ENCODE data around the gene ZNF629. TPM values are rescaled to one million over a fixed set of nuclear protein-coding genes. Genes with fewer than 3 reads are reported as not detected.

The ZNF629 gene
- total RNA-seq (2013): 5.4 TPM
- polyA plus RNA-seq (1 to 10 TPM in 1 of 3 donors, under 1 TPM in 2; 0.27 to 2.0 (median 0.73) TPM), polyA minus RNA-seq (4.4 and 6.7 TPM in 2 replicates), total RNA-seq (5.8 to 28.4 (median 8.8) reads per million in 11 experiments)

DNA sequence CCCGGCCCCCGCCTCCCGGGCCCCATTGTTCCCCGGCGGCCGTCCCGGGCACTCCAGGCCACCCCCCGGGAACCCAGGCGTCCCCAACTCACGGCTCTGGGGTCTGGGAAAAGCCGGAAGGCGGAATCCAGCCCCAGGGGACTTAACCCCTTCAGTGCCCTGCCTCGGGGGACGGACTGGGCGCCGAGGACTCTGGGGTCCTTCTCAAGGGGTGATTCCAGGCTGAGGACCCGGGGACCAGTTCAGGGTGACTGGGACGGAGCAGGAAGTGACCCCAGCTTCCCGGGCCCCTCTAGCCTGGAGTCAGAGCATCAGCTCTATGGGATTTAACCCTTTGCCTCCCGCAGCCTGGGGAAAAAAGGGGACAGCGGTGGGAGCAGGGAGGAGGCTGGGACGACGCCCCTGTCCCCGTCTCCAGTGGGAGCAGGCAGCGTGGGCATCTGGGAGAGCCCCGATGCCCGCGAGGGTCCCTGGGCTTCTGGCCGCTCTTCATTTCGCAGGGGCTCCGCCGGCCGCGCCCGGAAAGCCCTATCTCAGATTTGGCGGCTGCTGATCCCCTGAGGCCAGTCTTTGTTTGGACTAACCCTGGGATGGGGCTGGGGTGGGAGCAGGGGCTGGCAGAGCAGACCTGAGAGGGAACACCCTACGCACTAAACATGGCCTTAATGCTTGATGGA, at the start of gene ZNF629:
Gene ZNF629, minus strand, starts transcription at position 270 of the 677 bp plus-strand sequence. CDS start 2,723 bp downstream, outside the sequence.
- Mint-ChIP-seq H3K36me3 (peaks cover 14 to 26% of the 10 kb centered on the region in 2 donors), H3K4me1 (peaks cover 28% of the 10 kb centered on the region), H3K9me3 (peaks cover 0 to 2% (median 0%) of the 10 kb centered on the region in 7 donors), H3K27me3 (ENCODE audit: low read depth in 3 of 3) (peaks cover 0 to 8% (median 4%) of the 10 kb centered on the region in 3 donors), H3K4me3 (peak within 1 kb of the TSS; percentile 91 to 92), H3K27ac (peak within 1 kb of the TSS in 4 of 7 donors; percentile 2 to 77 (median 32))
- Histone ChIP-seq H3K4me2 (replicated peaks; ENCODE audit: extremely low read depth, low read length, poor library complexity, severe bottlenecking) (peak within 1 kb of the TSS; percentile 99), H3K4me1 (ENCODE audit: control insufficient read depth in 1 of 2, insufficient read depth in 2 of 2, low read length in 2 of 2) (peaks cover 15 to 19% of the 10 kb centered on the region in 2 donors), H2AFZ (ENCODE audit: insufficient read depth, low read depth, low read length, poor library complexity, severe bottlenecking) (peak within 1 kb of the TSS; percentile 98), H3K9me3 (replicated peaks in 1 of 2; ENCODE audit: control insufficient read depth in 1 of 2, insufficient read depth in 1 of 2, low read length in 2 of 2) (no peaks in the 10 kb centered on the region), H4K20me1 (ENCODE audit: insufficient read depth, low read length) (no peaks in the 10 kb centered on the region), H3K27me3 (ENCODE audit: control insufficient read depth in 2 of 2, insufficient read depth in 2 of 2, low read length in 2 of 2) (no peaks in the 10 kb centered on the region), H3K27ac (ENCODE audit: low read depth in 1 of 2, low read length in 2 of 2) (peak within 1 kb of the TSS; percentile 29 to 67), H3K9ac (ENCODE audit: insufficient read depth, low read length, poor library complexity, severe bottlenecking) (peak within 1 kb of the TSS; percentile 76), H3K36me3 (replicated peaks in 1 of 2; ENCODE audit: control insufficient read depth in 1 of 2, insufficient read depth in 2 of 2, low read length in 2 of 2) (peaks cover 17 to 22% of the 10 kb centered on the region in 2 donors), H3K4me3 (replicated peaks in 1 of 3; ENCODE audit: low read depth in 2 of 3, low read length in 3 of 3) (peak within 1 kb of the TSS; percentile 94 to 99 (median 94)), H3K79me2 (ENCODE audit: insufficient read depth, low read length) (peaks cover 24% of the 10 kb centered on the region)
- intact Hi-C loops (cut with micrococcal nuclease): loop anchor here in 1 of 2 donors (2.0 kb wide), 1 partner anchor 20 kb away; no protein-coding TSS in a partner anchor
- peak; percentile 36 to 38 (median 37) for DNase-seq
- TF ChIP-seq CTCF (IDR thresholded peaks at IDR 0.05): no peak
- under 1% methylated on average over 31 of the region's 37 CpGs for WGBS (ENCODE audit: insufficient coverage)

DNA sequence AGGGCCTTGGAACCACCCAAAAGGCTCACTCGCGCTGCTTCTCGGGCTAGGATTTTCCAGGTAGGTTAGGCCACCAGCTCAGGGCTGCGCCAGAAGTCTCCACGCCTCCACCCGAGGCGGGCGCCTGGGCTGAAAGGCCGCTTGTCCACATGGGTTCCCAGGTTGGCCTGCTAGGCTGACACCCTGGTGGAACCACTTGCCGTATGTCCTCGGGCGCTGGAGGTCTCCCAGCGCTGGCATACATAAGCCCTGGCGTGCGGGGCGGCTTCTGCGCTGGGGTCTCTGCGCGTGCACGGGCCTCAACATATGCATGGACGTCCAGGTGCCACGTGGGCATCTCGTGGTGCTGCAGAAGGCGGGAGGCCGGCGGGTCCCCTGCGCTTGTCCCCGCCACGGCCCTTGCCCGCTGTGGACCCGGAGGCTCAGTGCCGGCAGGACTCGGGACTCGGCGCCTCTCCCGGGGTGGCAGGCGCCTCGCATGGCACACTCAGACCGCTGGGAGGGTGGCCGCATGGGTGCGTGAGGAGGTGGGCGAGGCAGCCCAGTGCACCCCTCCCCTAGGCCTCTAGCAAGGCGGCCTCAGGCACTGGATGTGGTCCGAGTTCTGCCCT, 47.2 kb upstream of the ZNF629 start:
- intact Hi-C loops (cut with micrococcal nuclease): no loop called here

More for the DNA sequence above, 47.2 kb upstream of the ZNF629 start:
- no peak for DNase-seq
- no peak overlapping the region for H3K4me2 ChIP-seq (replicated peaks; ENCODE audit: extremely low read depth, low read length, poor library complexity, severe bottlenecking)
- no peak for TF ChIP-seq CTCF (IDR thresholded peaks at IDR 0.05)
- no peaks in the 10 kb centered on the region for H3K27me3 ChIP-seq (ENCODE audit: control insufficient read depth in 2 of 2, insufficient read depth in 2 of 2, low read length in 2 of 2)
- H3K4me1 ChIP-seq (ENCODE audit: control insufficient read depth in 1 of 2, insufficient read depth in 2 of 2, low read length in 2 of 2): no peaks in the 10 kb centered on the region
- Mint-ChIP-seq H3K27me3 (ENCODE audit: low read depth in 3 of 3) (peaks cover 0 to 6% (median 0%) of the 10 kb centered on the region in 3 donors), H3K9me3 (no peaks in the 10 kb centered on the region), H3K4me3 (no peak overlapping the region), H3K27ac (no peak overlapping the region), H3K36me3 (no peaks in the 10 kb centered on the region), H3K4me1 (no peaks in the 10 kb centered on the region)
- no peaks in the 10 kb centered on the region for H3K9me3 ChIP-seq (replicated peaks in 1 of 2; ENCODE audit: control insufficient read depth in 1 of 2, insufficient read depth in 1 of 2, low read length in 2 of 2)
- no peak overlapping the region for H3K27ac ChIP-seq (ENCODE audit: low read depth in 1 of 2, low read length in 2 of 2)
- H4K20me1 ChIP-seq (ENCODE audit: insufficient read depth, low read length): no peaks in the 10 kb centered on the region
- H3K36me3 ChIP-seq (replicated peaks in 1 of 2; ENCODE audit: control insufficient read depth in 1 of 2, insufficient read depth in 2 of 2, low read length in 2 of 2): no peaks in the 10 kb centered on the region
- no peak overlapping the region for H3K9ac ChIP-seq (ENCODE audit: insufficient read depth, low read length, poor library complexity, severe bottlenecking)
- H3K79me2 ChIP-seq (ENCODE audit: insufficient read depth, low read length): no peaks in the 10 kb centered on the region
- no peak overlapping the region for H3K4me3 ChIP-seq (replicated peaks in 1 of 3; ENCODE audit: low read depth in 2 of 3, low read length in 3 of 3)
- WGBS (ENCODE audit: insufficient coverage): 99% methylated on average over 44 of the region's 44 CpGs
- no peak overlapping the region for H2AFZ ChIP-seq (ENCODE audit: insufficient read depth, low read depth, low read length, poor library complexity, severe bottlenecking)
